DOHH2 (cell line): Measurements from ENCODE around the gene SUGT1.

Experiments used
- H3F3A ChIP-seq: fragments of 200-600 bp; sonication (generic), shearing (Covaris generic); 2 replicates; pipeline ENCODE4 v1.6.0; 2016; ENCODE audit warnings: antibody characterized with exemption, mild to moderate bottlenecking; ENCODE audit not compliant: control insufficient read depth, insufficient read depth
- H3K27ac ChIP-seq: fragments of 200-600 bp; sonication (generic); 2 replicates; pipeline ENCODE4 v1.5.1; 2014; ENCODE audit warnings: low read depth, mild to moderate bottlenecking, low read length, moderate library complexity
- H3K27me3 ChIP-seq: fragments of 200-600 bp; sonication (generic); 2 replicates; pipeline ENCODE4 v1.6.1; 2014; ENCODE audit warnings: mild to moderate bottlenecking, low read length, mixed read lengths; ENCODE audit not compliant: control insufficient read depth
- H3K36me3 ChIP-seq: fragments of 200-600 bp; sonication (generic); 2 replicates; pipeline ENCODE4 v1.6.1; 2014; ENCODE audit warnings: mild to moderate bottlenecking, low read length, moderate library complexity, mixed read lengths; ENCODE audit not compliant: control insufficient read depth
- H3K4me1 ChIP-seq: fragments of 200-600 bp; sonication (generic); 2 replicates; pipeline ENCODE4 v1.6.1; 2014; ENCODE audit warnings: mild to moderate bottlenecking, low read length, mixed read lengths; ENCODE audit not compliant: control insufficient read depth
- H3K4me2 ChIP-seq: fragments of 200-600 bp; sonication (generic); 2 replicates; pipeline ENCODE4 v1.6.0; 2014; ENCODE audit warnings: mild to moderate bottlenecking, low read length, moderate library complexity
- H3K4me3 ChIP-seq: fragments of 200-600 bp; sonication (generic); 2 replicates; pipeline ENCODE4 v1.5.1; 2014; ENCODE audit warnings: mild to moderate bottlenecking, low read length, mixed read lengths
- H3K79me2 ChIP-seq: fragments of 200-600 bp; sonication (generic); 2 replicates; pipeline ENCODE4 v1.6.1; 2014; ENCODE audit warnings: mild to moderate bottlenecking, low read length, mixed read lengths; ENCODE audit not compliant: control insufficient read depth
- H3K9me2 ChIP-seq: fragments of 200-600 bp; sonication (generic); replicated peaks from 2 replicates; pipeline ENCODE4 v1.6.1; 2014; ENCODE audit warnings: mild to moderate bottlenecking, low read length, mixed read lengths; ENCODE audit not compliant: control insufficient read depth
- H3K9me3 ChIP-seq: fragments of 200-600 bp; sonication (generic); 2 replicates; pipeline ENCODE4 v1.6.1; 2014; ENCODE audit warnings: antibody characterized with exemption, low read length, mixed read lengths; ENCODE audit not compliant: control insufficient read depth, insufficient read depth
- H4K20me1 ChIP-seq: fragments of 200-600 bp; sonication (generic); 2 replicates; pipeline ENCODE4 v1.6.0; 2014; ENCODE audit warnings: low read depth, mild to moderate bottlenecking, antibody characterized with exemption, low read length, moderate library complexity; ENCODE audit not compliant: control insufficient read depth, insufficient read depth
- CTCF ChIP-seq: fragments of 200-600 bp; sonication (generic); IDR thresholded peaks from one replicate; pipeline ENCODE4 v1.5.1; 2014; ENCODE audit warnings: antibody characterized with exemption, mild to moderate bottlenecking, low read depth, low read length; ENCODE audit not compliant: poor library complexity, severe bottlenecking
- EZH2phosphoT487 ChIP-seq: fragments of 200-600 bp; sonication (generic); IDR thresholded peaks from 2 replicates; pipeline ENCODE4 v1.6.1; 2017; ENCODE audit warnings: borderline replicate concordance, mild to moderate bottlenecking, antibody characterized with exemption, low read length, moderate library complexity, mixed read lengths

Gene SUGT1

DNA sequence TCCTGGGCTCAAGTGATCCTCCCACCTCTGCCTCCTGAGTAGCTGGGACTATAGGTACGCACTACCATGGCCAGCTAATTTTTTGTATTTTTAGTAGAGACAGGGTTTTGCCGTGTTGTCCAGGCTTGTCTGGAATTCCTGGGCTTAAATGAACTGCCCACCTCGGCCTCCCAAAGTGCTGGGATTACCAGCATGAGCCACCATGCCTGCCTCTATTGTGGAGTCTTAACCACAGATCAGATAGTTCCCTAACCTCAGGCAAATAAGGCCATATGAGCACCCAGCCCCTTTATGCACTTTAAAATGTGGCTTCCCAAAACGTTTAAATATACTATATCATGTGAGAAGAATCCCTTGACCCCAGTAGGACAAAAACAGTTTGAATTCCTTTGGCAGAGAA lies 70.5 kb downstream of the SUGT1 start:
- Histone ChIP-seq H3K4me2 (no peak overlapping the region), H4K20me1 (no peaks in the 10 kb centered on the region), H3K4me3 (no peak overlapping the region), H3K4me1 (no peaks in the 10 kb centered on the region), H3K9me3 (no peaks in the 10 kb centered on the region), H3K36me3 (no peaks in the 10 kb centered on the region), H3K27ac (no peak overlapping the region), H3K27me3 (no peaks in the 10 kb centered on the region), H3F3A (no peaks in the 10 kb centered on the region), H3K79me2 (no peaks in the 10 kb centered on the region), H3K9me2 (no peaks in the 10 kb centered on the region)
- no peak for TF ChIP-seq EZH2phosphoT487
- no peak for TF ChIP-seq CTCF

- no peak for TF ChIP-seq CTCF
- no peak for TF ChIP-seq EZH2phosphoT487
- H3K4me2 ChIP-seq, result no peak overlapping the region
- H3K9me3 ChIP-seq, result no peaks in the 10 kb centered on the region
- H3K9me2 ChIP-seq, result no peaks in the 10 kb centered on the region
- H3K27me3 ChIP-seq, result no peaks in the 10 kb centered on the region
- no peaks in the 10 kb centered on the region for H3K79me2 ChIP-seq
- no peaks in the 10 kb centered on the region for H4K20me1 ChIP-seq
- no peak overlapping the region for H3K4me3 ChIP-seq
- no peaks in the 10 kb centered on the region for H3F3A ChIP-seq
- no peaks in the 10 kb centered on the region for H3K36me3 ChIP-seq
- no peaks in the 10 kb centered on the region for H3K4me1 ChIP-seq
- no peak overlapping the region for H3K27ac ChIP-seq
Measured at GRCh38 chr13:52725302-52725701, 72.7 kb downstream of the SUGT1 start.

DNA sequence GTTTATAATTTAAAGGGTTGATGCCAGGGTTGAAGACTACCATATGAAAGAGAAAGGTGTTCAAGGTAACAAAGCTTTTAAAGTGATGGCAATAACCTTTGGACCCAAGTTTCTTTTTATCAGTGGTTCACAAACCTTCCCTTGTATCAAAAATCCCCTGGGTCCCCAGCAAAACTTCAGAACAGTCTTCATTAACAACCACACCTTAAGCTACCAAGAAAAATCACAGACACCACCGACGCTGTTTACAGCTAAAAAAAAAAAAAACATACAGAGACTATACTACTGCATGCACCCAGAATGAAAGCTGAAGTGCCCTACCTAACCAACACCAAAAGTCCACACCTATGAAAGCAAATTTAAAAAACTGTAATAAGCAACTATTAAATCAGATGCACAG lies 73.6 kb downstream of the SUGT1 start:
- no peaks in the 10 kb centered on the region for H3K36me3 ChIP-seq
- no peaks in the 10 kb centered on the region for H3K27me3 ChIP-seq
- H3K79me2 ChIP-seq, result no peaks in the 10 kb centered on the region
- H3K27ac ChIP-seq, result no peak overlapping the region
- H4K20me1 ChIP-seq, result no peaks in the 10 kb centered on the region
- TF ChIP-seq CTCF (no peak), EZH2phosphoT487 (no peak)
- no peak overlapping the region for H3K4me3 ChIP-seq
- no peaks in the 10 kb centered on the region for H3K9me3 ChIP-seq
- H3K9me2 ChIP-seq, result no peaks in the 10 kb centered on the region
- H3K4me2 ChIP-seq, result no peak overlapping the region
- H3F3A ChIP-seq, result no peaks in the 10 kb centered on the region
- H3K4me1 ChIP-seq, result no peaks in the 10 kb centered on the region

GRCh38 chr13:52734075-52734623 lies 81.5 kb downstream of the SUGT1 start:
- no peak overlapping the region for H3K27ac ChIP-seq
- TF ChIP-seq CTCF (no peak), EZH2phosphoT487 (no peak)

More at GRCh38 chr13:52734075-52734623, 81.5 kb downstream of the SUGT1 start:
- Histone ChIP-seq H3K79me2 (no peaks in the 10 kb centered on the region), H3K4me2 (no peak overlapping the region), H3K4me1 (no peaks in the 10 kb centered on the region), H3F3A (no peaks in the 10 kb centered on the region), H3K4me3 (no peak overlapping the region), H3K27me3 (no peaks in the 10 kb centered on the region), H3K9me2 (no peaks in the 10 kb centered on the region), H4K20me1 (no peaks in the 10 kb centered on the region), H3K9me3 (no peaks in the 10 kb centered on the region), H3K36me3 (no peaks in the 10 kb centered on the region)
